ENCODE data around the gene MITF.

The MITF gene

GRCh38 chr3:69868841-69869420 is 129.7 kb downstream of the MITF start:
- in situ Hi-C loops (cut with MboI; ENCODE audit: low sequenced_read_pairs), result no loop called here

GRCh38 chr3:69869643-69870042 is 130.4 kb downstream of the MITF start:
- in situ Hi-C loops (cut with MboI; ENCODE audit: low sequenced_read_pairs), result no loop called here

GRCh38 chr3:69871251-69871650 is 132.0 kb downstream of the MITF start:
- in situ Hi-C loops (cut with MboI; ENCODE audit: low sequenced_read_pairs), result no loop called here

- in situ Hi-C loops (cut with MboI; ENCODE audit: low sequenced_read_pairs), result no loop called here
These were observed 132.6 kb downstream of the MITF start for GRCh38 chr3:69871868-69872267.

GRCh38 chr3:69872783-69873378 is 133.6 kb downstream of the MITF start:
- in situ Hi-C loops (cut with MboI; ENCODE audit: low sequenced_read_pairs), result no loop called here

GRCh38 chr3:69876073-69876472 is 136.8 kb downstream of the MITF start:
- in situ Hi-C loops (cut with MboI; ENCODE audit: low sequenced_read_pairs), result no loop called here

GRCh38 chr3:69878254-69878653 is 139.0 kb downstream of the MITF start:
- in situ Hi-C loops (cut with MboI; ENCODE audit: low sequenced_read_pairs), result no loop called here

- in situ Hi-C loops (cut with MboI; ENCODE audit: low sequenced_read_pairs), result no loop called here
These were observed 139.8 kb downstream of the MITF start for GRCh38 chr3:69879051-69879450.

GRCh38 chr3:69880069-69880640 is 140.9 kb downstream of the MITF start:
- in situ Hi-C loops (cut with MboI; ENCODE audit: low sequenced_read_pairs), result no loop called here

- in situ Hi-C loops (cut with MboI; ENCODE audit: low sequenced_read_pairs), result no loop called here
These were observed 141.8 kb downstream of the MITF start for GRCh38 chr3:69881051-69881450.

GRCh38 chr3:69881756-69882428 is 142.6 kb downstream of the MITF start:
- in situ Hi-C loops (cut with MboI; ENCODE audit: low sequenced_read_pairs), result no loop called here

GRCh38 chr3:69882560-69882959 is 143.3 kb downstream of the MITF start:
- in situ Hi-C loops (cut with MboI; ENCODE audit: low sequenced_read_pairs), result no loop called here

GRCh38 chr3:69888040-69888942 is 149.0 kb downstream of the MITF start:
- in situ Hi-C loops (cut with MboI; ENCODE audit: low sequenced_read_pairs), result no loop called here

GRCh38 chr3:69888943-69889315 is 149.7 kb downstream of the MITF start:
- in situ Hi-C loops (cut with MboI; ENCODE audit: low sequenced_read_pairs), result no loop called here

GRCh38 chr3:69890084-69890483 is 150.8 kb downstream of the MITF start:
- in situ Hi-C loops (cut with MboI; ENCODE audit: low sequenced_read_pairs), result no loop called here

GRCh38 chr3:69890691-69891090 is 151.4 kb downstream of the MITF start:
- in situ Hi-C loops (cut with MboI; ENCODE audit: low sequenced_read_pairs), result no loop called here

GRCh38 chr3:69892706-69893105 is 153.4 kb downstream of the MITF start:
- in situ Hi-C loops (cut with MboI; ENCODE audit: low sequenced_read_pairs), result no loop called here

- in situ Hi-C loops (cut with MboI; ENCODE audit: low sequenced_read_pairs), result no loop called here
These were observed 154.0 kb downstream of the MITF start for GRCh38 chr3:69893274-69893673.

- in situ Hi-C loops (cut with MboI; ENCODE audit: low sequenced_read_pairs), result no loop called here
These were observed 156.8 kb downstream of the MITF start for GRCh38 chr3:69896095-69896494.

- in situ Hi-C loops (cut with MboI; ENCODE audit: low sequenced_read_pairs), result no loop called here
These were observed 161.1 kb downstream of the MITF start for GRCh38 chr3:69900331-69900730.

- in situ Hi-C loops (cut with MboI; ENCODE audit: low sequenced_read_pairs), result no loop called here
These were observed 162.5 kb downstream of the MITF start for GRCh38 chr3:69901802-69902201.
